ENCODE results near the gene FOXL2NB.

GRCh38 chr3:138971766-138972320 is 24.8 kb downstream of the FOXL2NB start:
- TF ChIP-seq POLR2AphosphoS5 (IDR thresholded peaks at IDR 0.05) (no peak), EP300 (IDR thresholded peaks at IDR 0.05) (no peak), POLR2A (IDR thresholded peaks at IDR 0.05) (no peak)
- TF ChIP-seq, protein P1, sequence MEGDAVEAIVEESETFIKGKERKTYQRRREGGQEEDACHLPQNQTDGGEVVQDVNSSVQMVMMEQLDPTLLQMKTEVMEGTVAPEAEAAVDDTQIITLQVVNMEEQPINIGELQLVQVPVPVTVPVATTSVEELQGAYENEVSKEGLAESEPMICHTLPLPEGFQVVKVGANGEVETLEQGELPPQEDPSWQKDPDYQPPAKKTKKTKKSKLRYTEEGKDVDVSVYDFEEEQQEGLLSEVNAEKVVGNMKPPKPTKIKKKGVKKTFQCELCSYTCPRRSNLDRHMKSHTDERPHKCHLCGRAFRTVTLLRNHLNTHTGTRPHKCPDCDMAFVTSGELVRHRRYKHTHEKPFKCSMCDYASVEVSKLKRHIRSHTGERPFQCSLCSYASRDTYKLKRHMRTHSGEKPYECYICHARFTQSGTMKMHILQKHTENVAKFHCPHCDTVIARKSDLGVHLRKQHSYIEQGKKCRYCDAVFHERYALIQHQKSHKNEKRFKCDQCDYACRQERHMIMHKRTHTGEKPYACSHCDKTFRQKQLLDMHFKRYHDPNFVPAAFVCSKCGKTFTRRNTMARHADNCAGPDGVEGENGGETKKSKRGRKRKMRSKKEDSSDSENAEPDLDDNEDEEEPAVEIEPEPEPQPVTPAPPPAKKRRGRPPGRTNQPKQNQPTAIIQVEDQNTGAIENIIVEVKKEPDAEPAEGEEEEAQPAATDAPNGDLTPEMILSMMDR (IDR thresholded peaks at IDR 0.05): no peak

Measured in upper lobe of left lung (tissue), 4 donors.